ENCODE results near the gene SLC22A1.
"Not testable (repeated sequence)": the region's sequence is repeated elsewhere in the genome, so short reads cannot be mapped to it uniquely, and the experiment has no call there.

SLC22A1 gene

GRCh38 chr6:160122744-160123143, 1.1 kb downstream of the SLC22A1 start:
- no peak for DNase-seq (ENCODE audit: low read depth in 2 of 2)

DNA sequence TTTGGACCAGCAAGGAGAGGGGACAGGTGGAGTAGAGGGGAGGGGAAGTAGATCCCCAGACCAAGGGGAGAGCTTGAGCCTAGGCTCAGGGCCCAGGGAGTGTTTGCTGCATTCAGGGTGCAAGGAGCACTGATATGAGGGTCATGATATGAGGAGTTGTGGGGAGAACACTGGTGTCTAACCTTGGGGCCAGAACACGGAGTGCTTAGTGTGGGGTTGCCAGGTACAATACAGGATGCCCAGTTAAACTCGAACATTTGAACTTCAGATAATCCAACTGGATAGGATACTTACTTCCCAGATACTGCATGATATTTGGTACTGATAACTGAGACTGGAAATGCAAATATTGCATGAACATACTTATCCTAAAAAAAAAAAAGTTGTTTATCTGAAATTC, 2.4 kb downstream of the SLC22A1 start:
- DNase-seq (ENCODE audit: low read depth in 2 of 2), result no peak

GRCh38 chr6:160124605-160125004, 3.0 kb downstream of the SLC22A1 start:
- DNase-seq (ENCODE audit: low read depth in 2 of 2), result no peak

DNA sequence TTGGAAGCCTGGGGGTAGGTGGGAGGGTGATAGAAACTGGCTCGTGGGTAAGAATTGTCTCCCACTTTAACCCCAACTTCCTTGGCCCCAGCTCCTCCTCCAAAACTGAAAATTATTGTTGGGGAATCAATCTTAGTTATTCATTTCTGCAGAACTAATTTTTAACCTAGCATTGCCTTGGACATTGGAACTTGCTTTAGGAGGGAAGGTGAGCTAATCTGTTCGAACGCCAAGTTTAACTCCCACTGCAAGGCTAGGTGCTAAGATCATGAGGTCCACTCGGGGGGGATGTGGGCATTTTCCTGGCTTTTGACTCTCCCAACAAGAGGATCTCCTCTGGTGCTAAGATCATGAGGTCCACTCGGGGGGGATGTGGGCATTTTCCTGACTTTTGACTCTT, 3.5 kb downstream of the SLC22A1 start:
- not testable (repeated sequence) for DNase-seq (ENCODE audit: low read depth in 2 of 2)

DNA sequence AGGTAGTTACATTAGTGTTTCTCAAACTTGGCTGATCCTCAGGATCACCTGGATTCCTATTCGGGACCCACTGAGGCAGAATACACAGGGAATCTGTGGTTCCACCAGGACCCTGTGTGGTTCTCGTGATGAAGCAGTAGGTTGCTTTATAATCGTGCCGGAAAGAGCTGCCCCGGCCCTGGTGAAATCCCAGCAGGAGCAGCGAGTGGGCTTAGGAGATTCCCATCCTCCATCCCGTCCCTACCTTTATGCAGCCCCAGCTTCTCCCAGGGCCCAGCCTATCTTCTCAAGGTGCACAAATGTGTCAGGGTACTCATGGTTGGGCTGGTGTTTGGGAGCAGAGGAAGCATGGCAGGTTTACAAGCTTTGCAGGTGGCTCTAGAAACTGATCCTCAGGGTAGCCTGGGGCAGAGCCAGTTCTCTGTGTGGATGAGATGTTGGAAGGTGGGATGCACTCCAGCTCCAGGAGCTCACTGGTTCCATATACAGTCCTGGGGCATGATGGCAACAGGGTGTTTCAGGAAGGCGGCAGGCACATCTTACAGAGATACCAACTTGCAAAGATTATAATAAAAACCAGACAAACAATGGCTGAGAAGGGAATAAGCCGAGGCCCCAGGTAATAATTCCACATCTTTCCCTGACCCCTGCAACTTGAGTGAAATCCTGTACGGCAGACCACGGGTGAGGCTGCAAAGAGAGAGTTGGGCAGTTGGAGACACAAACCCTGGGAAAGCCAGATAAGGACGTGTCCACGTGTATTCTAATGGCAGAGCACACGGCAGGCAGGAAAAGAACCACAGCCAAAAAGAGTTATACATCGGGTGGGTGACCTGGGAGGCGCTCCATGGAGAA, 5.9 kb downstream of the SLC22A1 start:
- DNase-seq (ENCODE audit: low read depth in 2 of 2), result no peak

DNA sequence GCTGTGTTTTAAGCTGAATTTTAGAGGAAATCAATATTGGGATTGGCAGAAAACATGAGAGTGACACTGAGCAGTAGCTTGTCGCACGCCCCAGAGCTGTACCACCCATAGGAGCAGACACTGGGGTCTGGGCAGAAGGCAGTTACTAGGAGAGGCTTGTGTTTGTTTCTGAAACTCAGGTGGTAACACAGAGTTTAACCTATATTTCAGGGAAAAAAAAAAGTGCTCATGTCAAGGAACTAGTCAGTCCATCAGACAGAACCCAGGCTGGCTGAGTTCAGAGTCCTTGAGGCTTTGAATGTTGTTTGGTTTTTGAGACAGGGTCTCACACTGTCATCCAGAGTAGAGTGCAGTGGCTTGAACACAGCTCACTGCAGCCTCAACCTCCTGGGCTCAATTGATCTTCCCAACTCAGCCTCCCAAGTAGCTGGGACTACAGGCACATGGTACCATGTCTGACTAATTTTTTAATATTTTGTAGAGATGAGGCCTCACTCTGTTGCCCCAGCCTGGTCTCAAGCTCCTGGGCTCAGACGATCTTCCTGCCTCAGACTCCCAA, 6.6 kb downstream of the SLC22A1 start:
- no peak for DNase-seq (ENCODE audit: low read depth in 2 of 2)

- DNase-seq (ENCODE audit: low read depth in 2 of 2), result no peak
Measured at GRCh38 chr6:160128879-160129516, 7.4 kb downstream of the SLC22A1 start.

GRCh38 chr6:160129881-160130615, 8.4 kb downstream of the SLC22A1 start:
- no peak for DNase-seq (ENCODE audit: low read depth in 2 of 2)

GRCh38 chr6:160130729-160131484, 9.3 kb downstream of the SLC22A1 start:
- no peak for DNase-seq (ENCODE audit: low read depth in 2 of 2)

- DNase-seq (ENCODE audit: low read depth in 2 of 2), result no peak
Measured at GRCh38 chr6:160131636-160132296, 10.2 kb downstream of the SLC22A1 start.

- DNase-seq (ENCODE audit: low read depth in 2 of 2), result no peak
Measured at GRCh38 chr6:160132297-160132637, 10.7 kb downstream of the SLC22A1 start.

DNA sequence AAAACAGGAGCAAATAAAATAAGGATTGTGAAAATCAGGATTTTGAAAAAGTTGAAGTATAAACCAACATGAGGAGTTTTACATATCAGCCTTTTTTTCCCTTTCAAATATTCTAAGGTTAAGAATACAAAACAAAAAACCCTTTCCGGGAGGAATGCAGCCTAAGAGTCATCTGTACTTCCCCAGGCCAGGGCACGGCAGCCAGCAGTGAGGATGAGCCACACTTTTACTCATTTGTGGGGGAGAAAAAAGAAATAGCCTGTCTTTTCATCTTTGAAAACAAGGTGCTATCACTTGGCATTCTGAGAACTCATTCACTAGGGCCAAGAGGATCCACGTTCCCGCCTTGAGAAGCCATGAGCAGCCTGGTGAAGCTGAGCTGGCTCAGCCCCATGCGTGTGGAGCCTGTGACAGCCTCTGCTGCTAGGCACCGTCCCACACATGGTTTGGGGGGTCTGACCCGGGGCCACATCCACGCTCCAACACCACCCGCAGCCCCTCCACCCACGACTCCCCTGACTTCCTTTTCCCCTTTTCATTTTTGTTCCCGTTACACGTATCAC, 11.2 kb downstream of the SLC22A1 start:
- DNase-seq (ENCODE audit: low read depth in 2 of 2), result no peak

GRCh38 chr6:160133441-160134336, 12.1 kb downstream of the SLC22A1 start:
- no peak for DNase-seq (ENCODE audit: low read depth in 2 of 2)

- peak in 1 of 2 donors; percentile 10 for DNase-seq (ENCODE audit: low read depth in 2 of 2)
Measured at GRCh38 chr6:160134337-160134751, 12.7 kb downstream of the SLC22A1 start.

GRCh38 chr6:160134779-160135547, 13.3 kb downstream of the SLC22A1 start:
- DNase-seq (ENCODE audit: low read depth in 2 of 2), result no peak

GRCh38 chr6:160135907-160136655, 14.5 kb downstream of the SLC22A1 start:
- no peak for DNase-seq (ENCODE audit: low read depth in 2 of 2)

DNA sequence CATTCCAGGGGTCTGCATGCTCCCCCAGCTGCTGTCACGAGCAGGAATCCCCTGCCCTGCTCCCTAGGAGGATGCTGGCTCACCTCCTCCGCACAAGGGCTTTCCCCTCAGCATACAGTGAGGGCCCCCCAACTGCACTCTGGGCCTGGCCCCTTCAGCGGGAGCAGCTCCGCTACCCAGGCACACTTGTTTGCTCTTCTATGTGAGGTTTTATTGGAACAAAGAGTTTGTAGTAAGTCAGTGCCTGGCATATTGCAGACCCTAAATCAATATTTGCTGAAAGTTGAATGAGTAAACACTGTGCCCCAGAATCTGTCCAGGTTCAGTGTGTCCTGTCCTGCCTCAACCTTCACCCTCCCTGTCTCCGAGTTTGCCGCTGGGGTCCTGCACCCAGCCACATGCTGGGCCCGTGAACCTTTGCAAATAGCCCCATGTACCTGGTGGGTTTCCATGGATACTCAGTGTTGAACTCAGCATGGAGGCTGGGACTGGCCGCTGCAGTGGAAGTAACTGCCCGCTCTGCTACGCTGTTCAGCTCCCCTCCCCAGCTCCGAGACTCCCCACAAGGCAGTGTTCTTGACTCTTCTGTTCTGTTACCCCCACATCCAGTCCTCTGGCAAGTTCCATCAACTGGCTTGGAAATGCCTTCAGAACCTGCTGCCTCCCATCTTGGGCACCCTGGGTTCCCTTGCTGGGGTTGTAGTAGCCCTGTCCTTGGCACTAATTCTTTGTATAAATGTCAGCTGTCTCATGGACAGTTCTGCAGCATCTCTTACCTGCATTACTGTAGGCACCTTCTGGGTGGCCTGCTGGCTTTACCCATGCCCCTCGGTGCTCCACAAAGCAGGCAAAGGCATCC, 15.7 kb downstream of the SLC22A1 start:
- no peak for DNase-seq (ENCODE audit: low read depth in 2 of 2)

Measured in activated CD4-positive, alpha-beta T cell treated with anti-CD3 and anti-CD28 coated beads for 24 hours (primary cell).